GM23248 (cell line): Measurements from ENCODE around the gene DGKQ.

ENCODE experiments used
- EZH2 ChIP-seq: fragments of 200-600 bp; sonication (generic); IDR thresholded peaks from 2 replicates; pipeline ENCODE4 v1.6.1; 2018; ENCODE audit warnings: antibody characterized with exemption, mild to moderate bottlenecking; ENCODE audit not compliant: insufficient read depth, poor library complexity, severe bottlenecking
- EZH2phosphoT487 ChIP-seq: fragments of 200-600 bp; sonication (generic); IDR thresholded peaks from 2 replicates; pipeline ENCODE4 v1.6.1; 2018; ENCODE audit warnings: antibody characterized with exemption, moderate library complexity, mild to moderate bottlenecking, low read depth; ENCODE audit not compliant: insufficient read depth

GRCh38 chr4:970046-970745 lies 3.2 kb downstream of the DGKQ start:
- no peak for TF ChIP-seq EZH2
- TF ChIP-seq EZH2phosphoT487: no peak
